GM03348 (cell line): ENCODE measurements around the gene GLP1R.

Experiments
- DNase-seq: peaks from one replicate; pipeline ENCODE4 v3.0.0; 2012; ENCODE audit warnings: low spot score

GLP1R gene

GRCh38 chr6:39086294-39086693 lies 37.7 kb downstream of the GLP1R start:
- no peak for DNase-seq

- no peak for DNase-seq
Measured at GRCh38 chr6:39086711-39087110, 38.1 kb downstream of the GLP1R start.

DNA sequence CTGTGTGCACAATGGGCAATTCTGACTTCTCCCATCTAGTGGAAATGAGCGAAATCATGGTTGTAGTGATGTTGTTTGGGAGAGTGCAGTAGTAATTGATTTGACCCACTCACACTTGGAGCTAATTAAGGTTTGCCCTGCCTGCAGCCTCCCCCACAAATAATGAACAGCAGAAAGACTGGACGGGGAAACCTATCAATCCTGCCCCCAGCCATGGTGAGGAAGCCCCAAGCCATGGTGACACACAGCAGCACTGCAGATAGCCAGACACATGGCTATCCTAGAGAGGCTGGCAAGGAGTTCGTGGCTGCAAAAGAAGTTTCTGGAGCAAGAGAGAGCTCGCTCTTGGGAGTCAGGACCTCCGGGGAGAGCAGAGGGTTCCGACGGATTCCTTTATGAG lies 38.6 kb downstream of the GLP1R start:
- no peak for DNase-seq

GRCh38 chr6:39088331-39088730 lies 39.8 kb downstream of the GLP1R start:
- peak; percentile 50 for DNase-seq

DNA sequence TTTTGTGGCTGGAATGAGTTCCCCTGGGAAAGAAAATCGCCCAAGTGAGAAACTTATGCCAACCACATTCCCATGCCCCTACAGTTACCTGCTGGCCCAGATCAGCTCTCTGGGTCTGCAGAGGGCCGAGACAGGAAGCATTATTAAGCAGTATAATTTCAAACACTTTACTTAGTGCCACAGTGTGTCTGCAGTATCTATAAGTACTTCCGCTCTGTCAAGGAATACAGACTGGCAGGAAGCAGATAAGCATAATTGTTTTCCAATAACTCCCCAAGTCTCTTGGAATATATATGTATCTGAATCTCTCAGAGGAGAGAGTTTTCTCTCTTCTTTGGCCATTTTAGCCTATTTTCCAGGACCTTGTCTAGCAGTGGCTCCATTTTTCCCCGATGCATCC lies 41.5 kb downstream of the GLP1R start:
- no peak for DNase-seq

DNA sequence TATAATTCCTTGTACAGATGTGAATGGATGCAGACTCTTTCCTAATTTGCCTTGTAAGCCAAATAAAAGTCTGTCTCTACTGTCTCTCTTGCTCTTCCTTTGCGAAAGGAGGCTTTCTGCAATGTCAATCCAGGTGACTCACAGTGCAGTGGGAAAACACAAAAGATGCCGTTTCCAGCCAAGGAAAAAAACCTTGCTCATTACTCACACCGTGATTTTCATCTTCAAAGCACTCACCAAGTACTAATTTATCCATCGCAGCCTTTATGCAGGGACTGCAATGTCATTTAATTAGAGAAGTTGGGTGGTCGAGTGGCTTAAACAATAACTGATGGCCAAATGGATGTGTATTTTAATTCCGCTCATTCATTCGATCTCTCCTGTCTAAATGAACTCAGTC lies 42.6 kb downstream of the GLP1R start:
- no peak for DNase-seq

- no peak for DNase-seq
Measured at GRCh38 chr6:39092124-39092523, 43.5 kb downstream of the GLP1R start.

DNA sequence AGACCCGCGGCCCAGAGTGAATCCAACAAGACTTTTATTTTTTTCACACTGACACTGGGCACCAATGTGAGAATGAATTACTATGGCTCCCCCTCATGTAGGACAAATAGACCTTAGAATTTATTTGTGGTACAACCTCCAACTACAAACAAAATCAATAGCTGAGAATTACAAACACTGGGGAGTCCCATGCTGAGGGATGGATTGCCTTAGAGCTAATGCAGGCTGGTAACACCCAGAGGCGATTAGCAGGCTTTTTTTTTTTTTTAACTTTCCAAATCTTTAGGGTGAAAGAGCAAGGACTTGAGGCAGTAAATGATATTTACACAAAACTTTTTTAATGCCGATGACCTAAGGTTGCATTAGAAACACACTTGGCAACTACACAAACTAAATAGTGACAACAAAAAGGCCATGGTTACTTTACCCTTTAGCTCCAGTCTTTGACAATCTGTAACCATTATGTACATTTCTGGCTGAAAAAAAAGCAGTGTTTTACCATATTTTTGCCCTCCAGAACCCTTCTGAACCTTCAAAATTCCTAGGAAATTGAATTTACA lies 44.6 kb downstream of the GLP1R start:
- DNase-seq: no peak

DNA sequence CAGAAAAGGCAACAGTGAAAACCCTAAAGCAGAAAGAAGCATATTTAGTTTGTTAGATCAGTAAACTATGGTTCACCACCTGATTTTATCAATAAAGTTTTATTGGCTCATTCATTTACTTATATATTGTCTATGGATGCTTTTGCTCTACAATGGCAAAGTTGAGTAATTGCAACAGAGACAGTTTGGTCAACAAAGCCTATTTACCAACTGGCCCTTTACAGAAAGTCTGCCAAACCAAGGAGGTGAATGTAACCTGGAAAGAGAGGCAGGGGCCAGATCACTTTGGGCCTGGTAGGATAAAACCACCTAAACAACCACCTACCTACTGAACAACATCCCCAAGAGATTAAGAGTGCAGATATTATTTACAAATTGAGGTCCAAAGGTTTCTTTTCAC lies 47.0 kb downstream of the GLP1R start:
- no peak for DNase-seq

DNA sequence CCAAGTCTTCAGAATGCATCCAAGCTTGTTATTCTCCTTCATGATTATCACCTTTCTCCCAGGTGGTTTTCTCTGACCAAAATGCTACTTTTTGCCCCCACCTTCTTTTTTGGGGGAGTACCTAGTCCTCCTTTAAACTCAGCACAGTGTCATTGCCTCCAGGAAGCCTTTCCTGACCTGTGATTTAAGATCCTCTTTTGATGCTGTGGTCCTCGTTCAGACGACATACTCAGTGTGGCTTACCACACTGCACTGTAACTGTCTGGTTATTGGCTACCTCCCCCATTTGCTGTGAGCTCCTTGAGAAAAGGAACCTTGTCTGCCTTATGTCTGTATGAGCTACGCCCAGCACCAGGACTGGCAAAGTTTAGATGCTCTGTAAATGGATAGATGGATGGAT lies 51.8 kb downstream of the GLP1R start:
- no peak for DNase-seq

- peak; percentile 66 for DNase-seq
Measured at GRCh38 chr6:39102071-39102820, 53.7 kb downstream of the GLP1R start.

GRCh38 chr6:39102821-39103136 lies 54.2 kb downstream of the GLP1R start:
- no peak for DNase-seq

DNA sequence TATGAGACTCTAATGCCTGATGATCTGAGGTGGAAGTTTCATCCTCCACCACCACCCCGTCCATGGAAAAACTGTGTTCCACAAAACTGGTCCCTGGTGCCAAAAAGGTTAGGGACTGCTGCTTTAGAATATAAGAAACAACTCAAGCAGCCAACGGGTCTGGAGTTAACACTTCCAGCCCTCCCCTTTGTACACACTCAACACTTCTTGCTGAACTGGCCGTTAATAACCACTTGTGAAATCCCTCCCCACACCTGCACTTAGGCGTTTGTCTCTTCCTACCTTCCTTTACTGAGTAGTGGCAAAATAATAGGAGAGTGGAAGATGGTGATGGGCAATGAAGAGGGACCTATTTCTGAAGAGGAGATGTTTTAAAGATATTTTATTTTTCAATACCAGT lies 55.9 kb downstream of the GLP1R start:
- no peak for DNase-seq

DNA sequence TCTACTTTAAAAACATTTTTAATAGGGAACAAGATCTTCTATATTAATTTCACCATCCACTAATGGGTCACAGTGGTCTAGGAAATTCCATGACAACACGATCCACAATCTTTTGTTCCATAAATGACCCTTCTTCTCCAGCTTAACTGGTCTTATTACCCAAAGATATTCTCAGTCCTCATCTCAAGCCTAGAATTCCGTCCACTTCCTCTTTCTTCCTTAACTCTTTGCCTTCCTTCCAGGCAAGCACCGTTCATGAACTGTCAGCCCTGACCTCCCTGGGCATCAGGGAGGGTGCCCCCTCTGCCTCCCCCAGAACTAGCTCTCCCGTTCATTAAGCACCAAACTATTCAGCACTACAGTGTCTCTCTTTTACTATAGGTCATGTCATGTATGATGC lies 58.5 kb downstream of the GLP1R start:
- DNase-seq: no peak

DNA sequence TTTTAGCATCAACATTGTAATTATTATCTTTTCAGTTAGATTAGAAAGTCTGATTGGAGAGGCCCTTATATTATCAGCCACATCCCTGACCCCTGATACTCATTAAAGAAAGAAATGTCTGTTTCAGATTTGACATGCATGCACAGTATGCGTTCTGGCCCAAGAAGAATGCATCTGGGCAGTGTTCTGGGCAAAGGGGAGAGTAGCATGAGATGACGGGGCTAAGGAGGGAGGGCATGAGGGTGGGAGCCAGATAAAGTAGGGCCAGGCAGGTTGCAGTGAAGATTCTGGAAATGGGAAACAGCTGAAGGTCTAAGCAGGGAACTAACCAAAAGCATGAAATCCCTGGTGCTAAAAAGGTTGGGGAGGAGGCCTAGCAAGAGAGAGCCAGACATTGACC lies 59.1 kb downstream of the GLP1R start:
- no peak for DNase-seq

GRCh38 chr6:39108041-39108839 lies 59.7 kb downstream of the GLP1R start:
- DNase-seq: no peak

- no peak for DNase-seq
Measured at GRCh38 chr6:39111280-39111679, 62.7 kb downstream of the GLP1R start.

DNA sequence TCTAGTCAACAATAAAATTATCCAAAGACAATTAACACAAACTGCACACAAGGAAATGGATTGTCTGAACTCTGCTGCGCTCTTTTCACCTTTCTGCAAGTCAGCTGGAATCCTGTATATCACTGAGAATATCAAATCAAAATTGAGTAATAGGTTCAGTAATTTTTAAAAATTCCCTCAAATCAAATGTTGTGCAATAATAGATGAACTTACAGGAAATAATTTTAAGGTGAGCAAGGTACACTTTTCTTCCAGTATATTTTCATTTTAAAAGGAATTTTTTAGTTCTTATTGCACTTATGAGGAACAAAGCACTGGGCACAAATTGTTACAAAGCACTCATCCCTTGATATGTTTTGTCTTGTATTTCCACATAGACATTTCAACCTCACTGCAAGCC lies 65.2 kb downstream of the GLP1R start:
- DNase-seq: no peak

DNA sequence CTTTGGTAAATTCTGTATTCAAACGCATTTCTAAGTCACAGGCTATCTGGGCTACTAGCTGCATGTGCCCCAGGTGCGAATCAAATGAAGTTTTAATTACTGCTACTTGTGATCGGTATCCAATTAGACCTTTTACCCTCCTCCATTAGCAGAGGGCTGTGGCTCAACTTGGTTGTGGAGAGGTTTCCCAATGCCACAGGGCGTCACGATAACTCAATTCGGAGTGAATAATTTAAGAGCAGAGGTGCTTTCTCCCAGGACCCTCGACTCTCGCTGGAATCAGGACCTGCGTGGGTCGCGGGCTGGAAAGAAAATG lies 65.8 kb downstream of the GLP1R start:
- no peak for DNase-seq

DNA sequence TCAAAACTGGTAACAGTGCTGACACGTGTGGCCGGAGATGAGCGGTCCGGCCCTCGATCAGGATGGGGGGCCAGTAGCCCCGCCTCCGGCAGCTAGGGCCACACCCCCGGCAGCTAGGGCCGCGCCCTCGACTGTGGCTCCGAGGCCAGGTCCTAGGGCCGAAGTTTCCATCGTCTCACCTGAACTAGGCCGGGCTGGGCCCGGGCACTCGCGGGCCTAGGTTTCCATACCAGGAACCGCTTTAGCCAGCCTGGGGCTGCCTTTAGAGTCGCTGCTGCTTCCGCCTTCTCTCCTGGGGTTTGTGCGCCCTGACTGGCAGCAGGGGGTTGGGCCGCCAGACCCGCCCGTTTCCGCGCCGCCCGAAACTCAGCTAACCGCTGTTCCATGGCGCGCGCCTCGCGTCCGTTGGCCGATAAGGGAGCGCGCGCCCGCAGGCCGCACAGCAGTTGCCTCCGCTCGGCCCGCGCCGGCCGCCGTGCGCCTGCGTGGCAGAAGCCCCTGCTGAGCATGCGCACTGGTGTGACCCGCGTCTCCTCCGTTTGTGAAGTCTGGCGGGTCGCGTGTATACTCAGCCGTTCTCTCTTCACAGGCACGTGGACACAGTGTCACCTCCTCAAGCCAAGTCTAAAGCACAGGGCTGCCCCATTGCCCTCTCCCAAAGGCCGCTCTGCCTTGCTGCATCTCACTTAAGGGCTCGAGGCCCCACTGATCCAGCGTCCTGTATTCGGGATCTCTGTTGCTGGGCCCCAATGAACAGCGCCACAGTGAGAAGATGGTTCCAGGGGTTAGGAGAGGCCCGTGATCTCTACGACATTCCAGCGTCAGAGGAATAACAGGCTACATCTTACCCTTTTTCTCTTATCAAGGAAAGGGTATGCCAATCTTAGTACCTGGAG lies 66.4 kb downstream of the GLP1R start, which contains the start of gene SAYSD1:
Gene SAYSD1 (minus strand): TSS at position 483 of the 896 bp plus-strand sequence. CDS start 97 bp downstream, at position 386.
- peak; percentile 98 for DNase-seq

GRCh38 chr6:39118921-39119320 lies 70.3 kb downstream of the GLP1R start:
- DNase-seq: no peak

- DNase-seq: no peak
Measured at GRCh38 chr6:39124114-39124513, 75.5 kb downstream of the GLP1R start.
